Measurements from ENCODE around the gene STXBP5L.
"Not testable (repeated sequence)": the region's sequence is repeated elsewhere in the genome, so short reads cannot be mapped to it uniquely, and the experiment has no call there.

The STXBP5L gene

GRCh38 chr3:121362035-121362734 lies 454.2 kb downstream of the STXBP5L start:
- no peak for TF ChIP-seq CTCF (IDR thresholded peaks at IDR 0.05; ENCODE audit: control insufficient read depth, extremely low read depth, insufficient read depth)
- H3K4me3 ChIP-seq (ENCODE audit: low read depth, low read length) = no peak overlapping the region
- no peak for DNase-seq (ENCODE audit: low read depth)

- H3K4me3 ChIP-seq (ENCODE audit: low read depth, low read length); DNase-seq (ENCODE audit: low read depth): not testable (repeated sequence)
Observed at GRCh38 chr3:121388308-121388707, 480.3 kb downstream of the STXBP5L start.

DNA sequence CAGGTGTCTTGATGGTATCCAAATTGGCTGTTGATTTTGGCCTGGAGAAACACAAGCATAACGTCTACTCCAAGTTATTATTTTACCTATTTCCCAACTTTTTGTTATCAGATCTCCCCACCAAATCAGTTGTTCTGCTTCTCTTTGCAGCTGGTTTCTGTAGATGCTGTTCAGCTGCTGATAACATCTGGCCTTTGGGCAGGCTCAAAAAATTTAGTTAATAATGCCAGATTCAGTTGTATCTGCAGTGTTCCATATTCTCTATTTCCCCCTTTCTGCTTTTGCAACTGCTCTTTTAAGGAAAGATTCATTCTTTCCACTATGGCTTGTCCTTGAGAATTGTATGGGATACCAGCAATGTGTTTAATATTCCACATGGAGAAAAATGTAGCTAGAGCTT lies 488.0 kb downstream of the STXBP5L start:
- not testable (repeated sequence) for DNase-seq (ENCODE audit: low read depth)

DNA sequence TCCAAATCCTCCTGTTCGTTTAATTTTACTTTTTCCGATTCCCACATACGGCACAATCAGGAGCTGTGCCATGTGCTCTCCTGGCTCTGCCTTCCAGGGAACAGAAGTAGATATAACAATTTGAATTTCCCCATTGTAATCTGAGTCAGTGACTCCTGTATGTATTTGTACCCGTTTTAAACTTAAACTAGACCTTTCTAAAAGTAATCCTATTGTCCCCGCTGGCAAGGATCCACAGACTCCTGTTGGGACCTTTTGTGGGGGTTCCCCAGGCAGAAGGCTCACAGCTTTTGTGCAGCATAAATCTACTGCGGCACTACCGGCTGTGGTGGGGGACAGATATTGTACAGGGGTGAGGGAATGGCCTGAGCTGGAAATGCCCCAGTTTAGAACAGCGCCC lies 490.0 kb downstream of the STXBP5L start:
- not testable (repeated sequence) for DNase-seq (ENCODE audit: low read depth); H3K4me3 ChIP-seq (ENCODE audit: low read depth, low read length)

More for the DNA sequence above, 488.0 kb downstream of the STXBP5L start:
- H3K4me3 ChIP-seq (ENCODE audit: low read depth, low read length) = not testable (repeated sequence)

DNA sequence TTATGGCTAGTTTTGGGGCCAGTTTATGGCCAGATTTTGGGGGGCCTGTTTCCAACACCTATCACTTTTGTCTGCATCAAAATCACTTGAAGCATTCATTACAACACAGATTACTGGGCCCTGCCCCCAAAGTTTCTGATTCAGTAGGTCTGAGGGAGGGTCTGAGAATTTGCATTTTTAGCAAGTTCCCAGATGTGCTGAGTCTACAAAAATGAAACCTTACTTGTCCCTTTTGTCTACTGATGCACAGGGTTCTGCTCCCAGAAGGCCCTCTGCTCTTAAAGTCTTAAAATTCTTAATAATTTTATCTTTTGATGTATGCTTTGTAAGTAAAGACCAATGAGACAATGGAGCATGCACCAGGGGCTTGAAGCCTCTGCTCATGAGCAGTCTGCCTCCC lies 491.8 kb downstream of the STXBP5L start:
- no peak for TF ChIP-seq CTCF (IDR thresholded peaks at IDR 0.05; ENCODE audit: control insufficient read depth, extremely low read depth, insufficient read depth)
- no peak overlapping the region for H3K4me3 ChIP-seq (ENCODE audit: low read depth, low read length)
- no peak for DNase-seq (ENCODE audit: low read depth)

GRCh38 chr3:121405631-121406030 lies 497.6 kb downstream of the STXBP5L start:
- DNase-seq (ENCODE audit: low read depth) = no peak
- no peak for TF ChIP-seq CTCF (IDR thresholded peaks at IDR 0.05; ENCODE audit: control insufficient read depth, extremely low read depth, insufficient read depth)
- H3K4me3 ChIP-seq (ENCODE audit: low read depth, low read length) = no peak overlapping the region

GRCh38 chr3:121411523-121411922 lies 503.5 kb downstream of the STXBP5L start:
- H3K4me3 ChIP-seq (ENCODE audit: low read depth, low read length) = no peak overlapping the region
- no peak for TF ChIP-seq CTCF (IDR thresholded peaks at IDR 0.05; ENCODE audit: control insufficient read depth, extremely low read depth, insufficient read depth)
- DNase-seq (ENCODE audit: low read depth) = no peak

GRCh38 chr3:121414924-121415323 lies 506.9 kb downstream of the STXBP5L start:
- no peak for TF ChIP-seq CTCF (IDR thresholded peaks at IDR 0.05; ENCODE audit: control insufficient read depth, extremely low read depth, insufficient read depth)
- no peak overlapping the region for H3K4me3 ChIP-seq (ENCODE audit: low read depth, low read length)
- no peak for DNase-seq (ENCODE audit: low read depth)
